ENCODE measurements around the gene PPP1CA.
A peak's percentile ranks its signal among the peaks of the same experiment; 100 is the strongest.
"Not testable (repeated sequence)": the region's sequence is repeated elsewhere in the genome, so short reads cannot be mapped to it uniquely, and the experiment has no call there.

Gene PPP1CA

GRCh38 chr11:67402192-67402839 lies 658 bp upstream of the PPP1CA start:
- DNase-seq (ENCODE audit: low spot score) = not testable (repeated sequence)

GRCh38 chr11:67400942-67401494 lies 640 bp downstream of the PPP1CA start:
- no peak for DNase-seq (ENCODE audit: low spot score)

DNA sequence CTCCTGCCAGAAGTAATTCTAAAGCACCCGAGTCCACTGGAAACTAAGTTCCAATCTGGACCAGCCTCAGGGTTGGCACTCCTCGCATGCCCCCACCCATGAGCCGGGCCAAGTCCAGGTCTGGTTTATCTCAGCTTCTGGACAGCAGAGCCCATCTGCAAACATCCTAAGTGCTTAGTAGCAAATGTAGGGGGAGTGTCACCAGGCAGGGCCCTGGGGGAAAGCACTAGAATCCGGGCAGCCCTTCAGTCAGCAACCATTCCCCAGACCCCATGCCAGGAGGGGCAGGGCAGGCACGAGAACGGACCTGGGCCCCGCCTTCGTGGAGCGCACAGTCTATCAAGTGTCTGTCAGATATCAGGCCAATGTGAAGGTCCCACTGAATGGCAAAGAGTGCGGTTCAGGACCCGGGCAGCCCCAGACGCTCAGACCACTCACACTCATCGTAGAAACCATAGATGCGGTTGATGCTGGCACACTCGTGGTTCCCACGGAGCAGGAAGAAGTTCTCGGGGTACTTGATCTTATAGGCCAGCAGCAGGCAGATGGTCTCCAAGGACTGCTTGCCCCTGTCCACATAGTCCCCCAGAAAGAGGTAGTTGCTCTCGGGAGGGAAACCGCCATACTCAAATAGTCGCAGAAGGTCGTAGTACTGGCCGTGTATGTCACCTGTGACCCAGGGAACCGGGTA lies 1.3 kb downstream of the PPP1CA start:
- no peak for DNase-seq (ENCODE audit: low spot score)

GRCh38 chr11:67398661-67399563 lies 2.7 kb downstream of the PPP1CA start:
- DNase-seq (ENCODE audit: low spot score) = no peak

DNA sequence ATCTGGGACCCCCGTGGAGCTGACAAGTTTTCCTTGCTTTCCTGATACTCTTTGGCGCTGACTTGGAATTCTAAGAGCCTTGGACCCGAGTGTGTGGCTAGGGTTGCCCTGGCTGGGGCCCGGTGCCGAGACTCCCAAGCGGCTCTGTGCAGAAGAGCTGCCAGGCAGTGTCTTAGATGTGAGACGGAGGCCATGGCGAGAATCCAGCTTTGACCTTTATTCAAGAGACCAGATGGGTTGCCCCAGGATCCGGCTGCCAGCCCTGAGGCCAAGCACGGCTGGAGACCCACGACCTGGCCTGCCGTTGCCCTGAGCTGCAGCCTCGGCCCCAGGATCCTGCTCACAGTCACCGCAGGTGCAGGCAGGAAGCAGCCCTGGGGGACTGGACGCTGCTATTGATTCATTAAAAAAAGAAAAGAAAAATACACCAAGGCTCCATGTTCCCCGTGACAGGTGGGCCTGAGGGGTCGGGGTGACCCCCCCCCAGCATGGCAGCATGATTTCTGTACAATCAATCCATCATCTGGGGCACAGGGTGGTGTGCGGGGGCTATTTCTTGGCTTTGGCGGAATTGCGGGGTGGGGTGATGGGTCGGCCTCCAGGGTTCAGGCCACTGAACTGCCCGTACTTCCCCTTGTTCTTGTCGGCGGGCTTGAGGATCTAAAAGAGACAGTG lies 3.5 kb downstream of the PPP1CA start:
- no peak for DNase-seq (ENCODE audit: low spot score)

GRCh38 chr11:67397536-67397935 lies 4.1 kb downstream of the PPP1CA start:
- DNase-seq (ENCODE audit: low spot score) = no peak

GRCh38 chr11:67396587-67397389 lies 4.9 kb downstream of the PPP1CA start:
- no peak for DNase-seq (ENCODE audit: low spot score)

DNA sequence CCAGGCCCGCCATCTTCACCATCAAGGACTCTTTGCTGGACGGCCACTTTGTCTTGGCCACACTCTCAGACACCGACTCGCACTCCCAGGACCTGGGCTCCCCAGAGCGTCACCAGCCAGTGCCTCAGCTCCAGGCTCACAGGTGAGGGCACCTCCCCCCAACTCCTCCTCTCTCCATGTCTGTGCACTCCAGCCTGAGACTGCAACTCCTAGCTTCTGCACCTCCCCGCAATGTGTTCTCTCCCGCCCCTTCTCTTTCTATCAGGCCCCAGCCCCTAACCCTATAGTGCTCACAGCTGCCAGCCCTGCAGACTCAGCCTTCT lies 5.4 kb downstream of the PPP1CA start:
- DNase-seq (ENCODE audit: low spot score) = no peak

DNA sequence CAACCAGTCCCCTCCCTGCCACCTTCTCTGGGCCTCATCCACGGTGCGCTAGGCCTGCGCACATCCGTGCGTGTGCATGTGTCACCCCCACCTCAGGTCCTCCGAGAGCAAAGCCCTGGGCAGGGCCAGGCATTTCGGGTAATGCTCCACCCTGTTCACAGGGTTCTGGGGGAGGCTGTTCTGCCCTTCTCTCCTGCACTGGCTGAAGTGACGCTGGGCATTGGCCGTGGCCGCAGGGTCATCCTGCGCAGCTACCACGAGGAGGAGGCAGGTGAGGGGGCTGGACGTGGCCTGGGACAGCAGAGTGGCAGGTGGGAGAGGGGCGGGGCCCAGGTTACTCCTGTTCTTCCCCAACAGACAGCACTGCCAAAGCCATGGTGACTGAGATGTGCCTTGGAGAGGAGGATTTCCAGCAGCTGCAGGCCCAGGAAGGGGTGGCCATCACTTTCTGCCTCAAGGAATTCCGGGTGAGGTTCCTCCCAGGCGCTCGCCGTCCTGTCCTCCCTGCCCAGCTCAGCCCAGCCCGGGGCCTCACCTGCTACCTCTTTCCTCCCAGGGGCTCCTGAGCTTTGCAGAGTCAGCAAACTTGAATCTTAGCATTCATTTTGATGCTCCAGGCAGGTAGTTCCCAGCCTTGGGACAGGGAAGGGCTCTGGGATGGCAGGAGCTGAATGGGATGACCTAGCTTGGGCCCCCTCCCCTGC lies 6.0 kb downstream of the PPP1CA start:
- no peak for DNase-seq (ENCODE audit: low spot score)

GRCh38 chr11:67393990-67394389 lies 7.7 kb downstream of the PPP1CA start:
- no peak for DNase-seq (ENCODE audit: low spot score)

DNA sequence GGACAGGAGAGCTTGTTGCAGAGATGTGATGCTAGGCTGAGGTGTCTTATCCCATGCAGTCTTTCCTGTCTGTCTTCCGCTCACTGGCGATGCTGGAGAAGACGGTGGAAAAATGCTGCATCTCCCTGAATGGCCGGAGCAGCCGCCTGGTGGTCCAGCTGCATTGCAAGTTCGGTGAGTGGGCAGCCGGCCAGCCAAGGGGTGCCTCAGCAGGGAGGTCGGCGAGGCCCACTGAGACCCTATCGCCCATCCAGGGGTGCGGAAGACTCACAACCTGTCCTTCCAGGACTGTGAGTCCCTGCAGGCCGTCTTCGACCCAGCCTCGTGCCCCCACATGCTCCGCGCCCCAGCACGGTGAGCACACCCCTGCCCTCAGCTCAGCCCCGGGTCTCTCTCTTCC lies 8.2 kb downstream of the PPP1CA start:
- no peak for DNase-seq (ENCODE audit: low spot score)

GRCh38 chr11:67392183-67392715 lies 9.4 kb downstream of the PPP1CA start:
- no peak for DNase-seq (ENCODE audit: low spot score)

GRCh38 chr11:67391304-67392182 lies 10.1 kb downstream of the PPP1CA start, which contains the start of gene RAD9A:
Gene RAD9A (plus strand): TSS chr11:67391986. CDS start chr11:67392045, 59 bp downstream.
- peak; percentile 98 for DNase-seq (ENCODE audit: low spot score)

- DNase-seq (ENCODE audit: low spot score) = no peak
These were observed 10.7 kb downstream of the PPP1CA start for GRCh38 chr11:67390947-67391303.

GRCh38 chr11:67389477-67389876 lies 12.2 kb downstream of the PPP1CA start:
- DNase-seq (ENCODE audit: low spot score) = peak; percentile 49

DNA sequence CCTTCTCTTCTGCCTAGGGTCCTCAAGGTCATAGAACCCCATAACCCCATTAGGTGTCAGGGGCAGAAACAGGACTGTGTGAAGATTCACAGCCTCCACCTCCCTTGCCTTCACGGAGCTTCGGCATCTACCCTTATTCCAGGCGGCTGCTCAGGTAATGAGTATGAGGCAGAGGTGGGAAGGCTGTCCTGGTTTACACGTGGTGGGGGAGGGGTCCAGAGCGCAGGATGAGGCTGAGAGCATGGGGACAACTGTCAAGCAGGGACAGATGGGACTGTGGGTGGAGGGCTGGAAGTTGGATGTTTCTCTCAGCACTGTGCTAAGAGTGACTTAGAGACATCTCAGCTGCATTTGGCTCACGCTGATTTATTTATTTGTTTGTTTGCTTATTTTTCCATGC lies 14.1 kb downstream of the PPP1CA start:
- DNase-seq (ENCODE audit: low spot score) = no peak

DNA sequence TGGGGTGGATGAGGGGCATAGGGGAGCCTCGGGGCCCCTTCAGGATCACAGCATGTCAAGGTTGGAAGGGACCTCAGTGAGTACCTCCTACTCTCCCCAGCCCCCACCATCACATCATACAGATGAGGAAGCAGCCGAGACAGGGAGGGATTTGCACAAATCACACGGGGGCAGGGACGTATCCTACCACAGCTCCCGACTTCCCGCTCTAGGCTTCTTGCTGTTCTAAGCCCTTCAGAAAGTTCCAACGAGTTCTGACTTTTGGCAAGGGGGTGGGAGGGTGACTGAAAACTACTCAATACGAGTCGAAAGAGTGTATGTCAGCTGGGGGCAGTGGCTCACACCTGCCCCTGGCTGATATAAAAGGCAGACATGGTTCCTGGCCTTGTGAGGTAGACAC lies 14.6 kb downstream of the PPP1CA start:
- no peak for DNase-seq (ENCODE audit: low spot score)

DNA sequence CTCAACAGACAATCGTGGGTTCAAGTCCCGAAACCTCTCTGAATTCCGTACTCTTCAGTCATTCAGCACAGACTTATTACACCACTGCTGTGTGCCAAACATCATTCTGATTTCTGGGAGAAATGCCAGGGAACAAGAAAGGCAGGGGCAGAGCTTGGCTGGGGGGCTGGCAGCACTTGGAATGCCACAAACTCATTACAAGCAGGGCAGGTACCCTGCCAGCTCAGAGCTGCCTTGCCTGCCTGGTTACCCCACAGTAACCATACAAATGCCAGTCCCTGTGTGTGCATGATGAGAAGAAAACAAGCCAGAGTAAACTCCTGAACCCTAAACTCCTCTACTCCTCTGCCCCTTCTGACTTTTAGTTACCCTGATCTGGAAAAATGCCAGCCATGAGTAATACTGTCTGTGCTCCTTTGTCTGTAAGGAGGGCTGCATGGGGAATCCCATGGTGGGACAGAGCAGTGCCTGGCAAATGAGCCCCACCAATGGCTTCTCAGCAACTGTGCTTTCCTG lies 16.7 kb downstream of the PPP1CA start:
- no peak for DNase-seq (ENCODE audit: low spot score)

Data from GM03348 (cell line).